HG02763 (cell line): ENCODE data around the gene CTCFL.
"Not testable (repeated sequence)": the region's sequence is repeated elsewhere in the genome, so short reads cannot be mapped to it uniquely, and the experiment has no call there.

ENCODE experiments used
- ATAC-seq: cut with Tn5 transposase; IDR thresholded peaks from one replicate; pipeline ENCODE4 v1.9.1; 2021; ENCODE audit warnings: mild to moderate bottlenecking, moderate library complexity; ENCODE audit not compliant: unreplicated experiment

The CTCFL gene

GRCh38 chr20:57509665-57510237 lies 15.2 kb downstream of the CTCFL start:
- no peak for ATAC-seq

GRCh38 chr20:57508831-57509230 lies 16.1 kb downstream of the CTCFL start:
- no peak for ATAC-seq

- no peak for ATAC-seq
Measured at GRCh38 chr20:57508381-57508780, 16.6 kb downstream of the CTCFL start.

- no peak for ATAC-seq
Measured at GRCh38 chr20:57507477-57507876, 17.5 kb downstream of the CTCFL start.

GRCh38 chr20:57505979-57506378 lies 19.0 kb downstream of the CTCFL start:
- ATAC-seq, result no peak

- no peak for ATAC-seq
Measured at GRCh38 chr20:57504411-57504810, 20.5 kb downstream of the CTCFL start.

GRCh38 chr20:57503035-57503658 lies 21.8 kb downstream of the CTCFL start:
- ATAC-seq, result no peak

- no peak for ATAC-seq
Measured at GRCh38 chr20:57502336-57502700, 22.6 kb downstream of the CTCFL start.

GRCh38 chr20:57501461-57502335 lies 23.2 kb downstream of the CTCFL start:
- no peak for ATAC-seq

GRCh38 chr20:57500962-57501361 lies 24.0 kb downstream of the CTCFL start:
- ATAC-seq, result no peak

- no peak for ATAC-seq
Measured at GRCh38 chr20:57500235-57500634, 24.7 kb downstream of the CTCFL start.

- no peak for ATAC-seq
Measured at GRCh38 chr20:57499676-57500075, 25.3 kb downstream of the CTCFL start.

GRCh38 chr20:57498425-57499400 lies 26.2 kb downstream of the CTCFL start:
- ATAC-seq, result no peak

GRCh38 chr20:57496592-57496991 lies 28.3 kb downstream of the CTCFL start:
- no peak for ATAC-seq

GRCh38 chr20:57495978-57496377 lies 29.0 kb downstream of the CTCFL start:
- no peak for ATAC-seq

- no peak for ATAC-seq
Measured at GRCh38 chr20:57493091-57493615, 31.8 kb downstream of the CTCFL start.

- ATAC-seq, result no peak
Measured at GRCh38 chr20:57491373-57491772, 33.6 kb downstream of the CTCFL start.

- ATAC-seq, result not testable (repeated sequence)
Measured at GRCh38 chr20:57488277-57488676, 36.7 kb downstream of the CTCFL start.

- no peak for ATAC-seq
Measured at GRCh38 chr20:57485770-57486169, 39.2 kb downstream of the CTCFL start.

- no peak for ATAC-seq
Measured at GRCh38 chr20:57484772-57485171, 40.2 kb downstream of the CTCFL start.
